TTC549 (cell line): ENCODE measurements around the gene UPF1.
A peak's percentile ranks its signal among the peaks of the same experiment; 100 is the strongest.

ENCODE experiments used
- FAIRE-seq: peaks from 2 replicates; lab custom pipeline; 2012; peaks lifted over from hg19 to GRCh38; lab: Jason Lieb, UNC

The UPF1 gene

DNA sequence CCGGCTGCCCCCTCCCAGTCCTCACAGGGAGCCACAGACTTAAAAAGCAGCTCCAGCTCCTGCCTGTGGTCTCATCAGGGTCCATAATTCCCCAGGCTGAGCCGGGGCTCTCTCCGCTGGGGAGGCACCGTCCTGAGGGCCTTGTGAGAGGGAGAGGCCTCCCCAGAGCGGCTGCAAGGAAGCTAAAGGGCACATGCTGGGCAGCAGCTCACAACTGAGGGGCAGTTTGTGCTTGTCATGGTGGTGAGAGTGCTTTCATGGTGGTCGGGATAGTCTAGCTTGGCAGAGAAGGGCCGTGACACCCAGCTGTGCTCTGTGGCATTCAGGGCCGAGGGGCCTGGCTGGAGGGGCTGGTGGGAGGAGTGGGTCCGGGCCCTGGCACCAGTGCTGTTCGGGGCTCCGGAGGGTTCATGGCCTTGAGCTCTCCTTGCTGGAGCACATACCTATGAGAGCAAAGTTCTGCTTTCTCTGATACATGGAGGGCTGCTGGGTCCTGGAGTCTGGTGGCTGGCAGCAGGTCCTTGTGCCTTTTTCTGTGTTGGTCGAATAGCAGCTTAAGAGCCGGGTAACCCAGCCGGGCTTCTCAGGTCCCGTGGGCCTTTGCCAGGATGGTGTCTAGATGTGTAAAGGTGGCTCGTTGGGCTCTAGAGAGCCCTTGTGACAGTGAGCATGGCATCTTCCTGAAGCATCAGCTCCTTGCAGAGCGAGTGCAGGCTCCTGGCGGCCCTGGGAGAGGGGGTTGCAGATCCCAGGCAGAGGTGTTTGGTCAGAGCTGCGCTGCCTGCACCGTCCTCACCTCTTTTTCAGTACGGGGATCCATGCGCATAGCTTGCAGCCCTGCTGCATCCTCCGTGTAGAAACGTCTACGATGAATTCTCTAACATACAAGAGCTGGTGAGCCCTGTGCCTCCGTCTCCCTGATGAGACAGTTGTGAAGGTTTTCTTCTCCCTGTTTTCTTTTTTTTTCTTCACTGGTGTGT is 8.8 kb downstream of the UPF1 start:
- FAIRE-seq, result no peak

DNA sequence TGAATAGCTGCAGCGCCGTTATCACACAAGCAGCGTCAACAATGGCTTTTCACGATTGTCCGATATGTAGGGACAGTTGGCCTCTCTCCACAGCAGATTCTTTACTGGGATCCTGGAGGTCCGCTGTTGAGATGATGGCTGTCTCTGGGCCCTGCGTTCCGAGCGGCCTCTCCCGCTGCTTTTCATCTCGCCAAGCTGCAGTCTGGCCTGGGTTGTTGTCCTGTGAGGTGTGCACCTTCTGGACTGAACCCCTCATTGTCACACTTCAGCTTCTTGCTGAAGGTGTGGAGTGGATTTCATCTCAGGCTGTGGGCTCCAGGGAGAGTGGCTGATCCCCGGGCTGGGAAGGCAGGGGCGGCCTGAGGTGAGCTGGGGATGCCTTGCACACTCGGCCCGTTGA is 9.6 kb downstream of the UPF1 start:
- no peak for FAIRE-seq

DNA sequence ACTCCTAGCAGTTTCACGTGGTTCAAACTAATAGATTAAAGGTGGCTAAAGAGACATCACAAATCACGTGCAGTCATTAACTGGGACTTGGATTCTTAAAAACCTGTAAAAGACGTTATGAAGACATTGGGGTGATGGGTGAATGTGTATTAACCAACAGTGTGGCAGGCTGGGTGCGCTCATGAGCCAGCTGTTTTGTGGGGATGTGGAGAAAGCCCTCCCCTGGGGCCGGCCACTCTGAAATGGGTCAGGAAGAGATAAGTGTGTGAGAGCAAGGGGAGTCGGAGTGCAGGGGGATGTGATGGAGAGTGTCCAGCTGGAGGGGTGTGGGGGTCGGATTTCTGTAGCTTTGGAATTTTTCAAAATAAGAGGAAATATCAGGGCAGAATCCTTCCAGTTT is 10.4 kb downstream of the UPF1 start:
- no peak for FAIRE-seq

DNA sequence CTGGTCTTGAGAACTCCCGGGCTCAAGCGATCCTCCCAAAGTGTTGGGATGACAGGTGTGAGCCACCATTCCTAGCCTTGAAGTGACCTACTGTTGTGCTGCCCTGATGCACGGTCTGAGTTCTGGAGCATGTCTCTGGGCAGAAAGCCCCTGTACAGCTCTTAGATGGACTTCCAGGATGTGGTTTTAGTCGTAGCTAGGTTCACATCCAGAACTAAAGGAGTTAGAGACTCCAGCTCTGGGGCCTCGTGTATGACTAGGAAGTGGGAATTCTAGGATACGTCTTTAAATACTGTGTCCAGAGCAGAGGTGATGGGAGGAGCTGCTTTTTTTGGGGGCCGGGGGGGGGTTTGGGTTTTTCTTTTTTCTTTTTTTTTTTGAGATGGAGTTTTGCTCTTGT is 12.2 kb downstream of the UPF1 start:
- no peak for FAIRE-seq

DNA sequence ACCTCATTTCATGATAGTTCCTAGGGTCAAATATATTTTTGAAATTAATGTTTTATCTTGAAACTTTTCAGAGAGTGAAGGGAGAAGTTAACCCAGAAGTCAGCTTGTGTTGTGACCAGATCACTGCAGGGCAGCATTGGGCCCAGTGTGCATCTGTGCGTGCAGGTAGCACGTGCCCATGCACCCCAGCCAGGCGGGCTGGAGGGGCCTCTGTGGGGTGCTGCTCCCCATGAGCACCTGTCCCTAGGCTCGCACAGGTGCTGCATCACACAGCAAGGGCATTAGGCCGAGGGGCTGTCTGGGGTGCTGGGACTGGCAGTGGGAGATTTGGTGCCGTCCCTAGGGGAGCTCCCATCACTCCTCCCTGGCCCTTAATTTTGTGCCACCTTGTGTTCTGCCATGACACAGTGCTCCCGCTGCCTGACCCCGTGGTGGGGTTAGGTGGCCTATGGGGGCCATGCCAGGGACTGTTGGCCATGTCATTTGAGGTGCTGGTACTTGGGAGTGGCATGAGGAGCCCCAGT is 13.1 kb downstream of the UPF1 start:
- FAIRE-seq, result no peak

DNA sequence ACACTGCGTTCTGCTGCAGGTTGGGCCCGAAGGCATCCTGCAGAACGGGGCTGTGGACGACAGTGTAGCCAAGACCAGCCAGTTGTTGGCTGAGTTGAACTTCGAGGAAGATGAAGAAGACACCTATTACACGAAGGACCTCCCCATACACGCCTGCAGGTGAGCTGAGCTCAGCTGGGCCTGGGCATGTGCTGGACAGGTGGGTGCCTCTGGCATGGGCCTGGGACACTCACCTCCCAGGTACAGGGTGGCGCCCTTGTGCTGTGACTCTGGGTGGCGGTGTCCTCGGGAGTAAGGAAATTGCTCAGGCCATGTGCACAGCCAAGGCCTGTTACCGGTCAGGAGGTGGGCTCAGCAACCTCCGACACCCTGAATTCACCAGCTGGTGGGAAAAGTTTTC is 14.2 kb downstream of the UPF1 start:
- FAIRE-seq, result no peak

DNA sequence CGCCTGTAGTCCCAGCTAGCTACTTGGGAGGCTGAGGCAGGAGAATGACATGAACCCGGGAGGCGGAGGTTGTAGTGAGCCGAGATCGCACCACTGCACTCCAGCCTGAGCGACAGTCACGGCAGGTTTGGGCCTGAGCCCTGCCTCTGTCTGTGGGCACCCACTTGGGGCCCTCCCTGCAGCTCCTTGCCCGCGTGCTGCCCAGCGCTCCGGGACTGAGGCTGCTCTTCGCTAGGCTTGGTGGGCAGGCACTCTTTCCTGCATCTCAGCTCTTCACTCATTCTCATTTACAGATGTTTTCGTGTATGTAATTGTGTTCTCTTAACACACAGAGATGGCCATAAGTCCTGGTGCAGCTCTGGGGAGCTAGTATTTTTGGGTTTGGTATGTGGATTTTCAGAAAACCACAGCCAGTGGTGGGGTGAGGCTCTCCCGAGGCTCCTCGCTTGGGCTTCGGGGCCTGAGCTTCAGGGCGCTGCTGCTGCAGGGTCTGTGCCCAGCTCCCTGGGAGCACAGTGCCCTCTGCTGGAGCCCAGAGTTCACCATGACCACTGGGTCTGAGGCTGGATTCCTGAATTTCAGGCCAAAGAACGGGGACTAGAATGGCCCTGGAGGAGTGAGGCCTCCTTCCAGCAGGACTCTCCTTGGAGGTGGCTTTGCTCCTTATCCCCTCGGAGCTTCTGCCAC is 15.2 kb downstream of the UPF1 start:
- no peak for FAIRE-seq

DNA sequence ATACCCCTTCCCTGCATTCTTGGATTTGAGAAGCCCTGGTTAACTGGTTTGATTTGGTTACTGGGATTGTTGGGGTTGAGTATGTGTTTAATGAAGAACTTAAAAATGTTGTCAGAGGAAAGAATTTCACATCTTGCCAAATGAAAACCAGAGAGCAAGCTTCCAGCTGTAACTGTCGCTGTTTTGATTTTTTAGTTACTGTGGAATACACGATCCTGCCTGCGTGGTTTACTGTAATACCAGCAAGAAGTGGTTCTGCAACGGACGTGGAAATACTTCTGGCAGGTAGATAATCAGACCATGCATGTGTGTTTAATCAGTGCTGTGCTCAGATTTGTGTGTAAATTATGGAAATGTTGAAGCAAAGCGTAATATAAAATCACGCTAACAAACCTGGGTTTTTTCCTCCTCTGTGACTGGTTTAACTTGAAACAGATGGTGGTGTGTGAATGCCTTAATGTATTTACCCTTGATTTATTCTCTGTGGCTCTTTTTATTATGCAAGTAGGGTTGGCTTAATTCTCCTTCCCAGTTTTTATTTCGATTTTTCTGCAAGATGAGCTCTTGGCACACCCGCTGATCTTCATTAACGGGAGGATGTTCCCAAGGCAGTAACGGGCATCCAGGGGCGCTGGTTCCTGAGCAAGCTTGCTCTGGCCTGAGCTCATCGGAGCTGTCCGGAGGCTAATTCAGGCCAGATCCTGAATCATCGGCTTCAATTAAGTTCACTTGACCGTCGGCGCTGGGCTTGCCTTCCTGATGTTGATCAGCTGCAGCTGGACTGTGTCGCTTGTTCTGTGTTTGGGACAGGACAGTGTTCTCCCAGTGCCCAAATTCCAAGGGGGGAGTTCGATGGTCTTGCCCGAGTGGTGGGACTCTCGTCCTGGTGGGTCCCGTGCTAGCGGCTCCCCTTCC is 16.0 kb downstream of the UPF1 start:
- FAIRE-seq, result no peak

DNA sequence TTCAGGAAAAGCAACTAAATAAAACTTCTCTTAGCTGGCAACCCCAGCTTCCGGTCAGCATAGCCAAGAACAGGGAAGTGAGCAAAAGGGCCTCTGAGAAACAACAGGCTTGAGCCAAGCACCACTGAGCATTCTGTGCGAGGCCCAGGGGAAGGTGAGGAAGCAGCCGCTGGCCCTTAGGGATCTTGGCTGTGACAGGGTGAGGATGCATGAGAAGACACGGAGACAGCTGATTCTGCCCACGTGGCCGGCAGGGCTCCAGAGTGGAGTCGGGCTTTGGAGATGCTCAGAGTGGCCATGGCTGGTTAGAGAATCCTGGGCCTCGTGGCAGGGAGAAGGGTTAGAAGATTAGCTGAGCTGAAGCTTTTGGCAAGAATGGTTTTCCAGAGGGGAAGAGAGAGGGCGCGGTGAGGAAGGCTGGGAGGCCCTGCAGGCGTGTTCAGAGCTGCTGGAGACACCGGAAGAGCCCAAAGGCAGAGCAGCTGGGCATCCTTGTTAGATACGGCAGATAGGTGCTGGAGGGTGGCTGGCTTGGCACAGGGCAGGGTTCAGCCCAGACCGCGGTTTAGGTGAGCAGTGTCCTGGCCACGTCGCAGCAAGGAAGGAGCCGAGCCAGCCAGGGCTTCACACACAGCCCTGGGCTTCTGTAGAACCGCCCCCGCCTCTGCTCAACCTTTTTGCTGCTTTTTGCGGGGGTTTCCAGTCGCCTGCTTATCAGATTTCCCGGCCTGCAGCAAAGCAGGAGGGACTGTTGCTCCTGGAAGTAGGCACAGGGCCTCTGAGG is 17.3 kb downstream of the UPF1 start:
- FAIRE-seq, result no peak

DNA sequence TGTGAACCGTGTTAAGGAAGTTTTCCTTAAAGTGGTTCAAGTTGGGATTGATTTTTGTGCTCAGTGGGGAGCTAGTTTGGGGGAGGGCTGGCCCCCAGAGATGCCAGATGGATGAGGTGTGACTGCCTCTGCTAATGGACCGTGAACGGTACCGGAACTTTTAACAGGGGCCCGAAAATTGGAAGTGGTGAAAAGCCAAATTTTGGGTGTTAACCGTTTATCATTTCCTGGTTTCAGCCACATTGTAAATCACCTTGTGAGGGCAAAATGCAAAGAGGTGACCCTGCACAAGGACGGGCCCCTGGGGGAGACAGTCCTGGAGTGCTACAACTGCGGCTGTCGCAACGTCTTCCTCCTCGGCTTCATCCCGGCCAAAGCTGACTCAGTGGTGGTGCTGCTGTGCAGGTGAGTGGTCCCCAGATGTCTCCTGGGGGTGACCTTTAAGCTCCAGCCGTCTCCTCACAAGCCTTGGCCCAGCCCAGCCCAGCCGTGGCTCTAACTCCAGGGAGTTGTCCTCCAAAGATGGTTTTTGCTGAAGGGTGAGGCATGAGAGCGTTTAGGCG is 18.2 kb downstream of the UPF1 start:
- no peak for FAIRE-seq

DNA sequence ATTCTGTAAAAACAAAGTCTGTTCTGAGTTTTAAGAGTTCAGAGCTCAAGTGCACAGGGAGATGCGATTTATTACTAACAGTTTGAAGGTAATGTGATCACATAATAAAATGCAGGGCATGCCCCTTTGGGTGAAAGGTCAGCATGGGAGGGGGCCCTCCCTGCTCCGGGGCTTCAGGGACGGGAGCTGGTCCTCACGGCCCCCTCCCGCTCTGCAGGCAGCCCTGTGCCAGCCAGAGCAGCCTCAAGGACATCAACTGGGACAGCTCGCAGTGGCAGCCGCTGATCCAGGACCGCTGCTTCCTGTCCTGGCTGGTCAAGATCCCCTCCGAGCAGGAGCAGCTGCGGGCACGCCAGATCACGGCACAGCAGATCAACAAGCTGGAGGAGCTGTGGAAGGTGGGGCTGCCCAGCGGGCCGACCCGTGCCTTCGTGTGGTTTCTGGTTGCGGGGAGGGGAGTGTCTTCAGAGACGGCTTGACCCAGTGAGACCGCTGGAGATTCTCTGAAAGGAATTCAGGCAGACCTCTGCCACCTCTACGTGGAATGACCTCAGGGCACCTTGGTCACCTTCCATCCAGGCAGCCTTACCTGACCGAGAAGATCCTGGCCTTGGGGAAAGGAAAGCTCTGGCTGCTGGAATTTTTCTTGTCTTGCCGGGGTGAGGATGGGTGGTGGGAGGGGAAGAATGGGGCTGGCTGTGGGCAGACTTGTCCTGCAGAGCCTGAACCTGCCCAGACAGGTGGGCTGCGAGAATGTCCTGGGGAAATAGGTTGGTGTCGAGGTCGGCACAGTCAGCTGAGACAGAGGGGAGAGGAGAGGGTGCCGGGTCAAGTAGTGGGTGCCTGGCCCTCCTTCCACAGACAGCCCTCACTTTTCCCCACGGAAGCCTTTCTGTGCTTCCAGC is 19.0 kb downstream of the UPF1 start:
- no peak for FAIRE-seq

DNA sequence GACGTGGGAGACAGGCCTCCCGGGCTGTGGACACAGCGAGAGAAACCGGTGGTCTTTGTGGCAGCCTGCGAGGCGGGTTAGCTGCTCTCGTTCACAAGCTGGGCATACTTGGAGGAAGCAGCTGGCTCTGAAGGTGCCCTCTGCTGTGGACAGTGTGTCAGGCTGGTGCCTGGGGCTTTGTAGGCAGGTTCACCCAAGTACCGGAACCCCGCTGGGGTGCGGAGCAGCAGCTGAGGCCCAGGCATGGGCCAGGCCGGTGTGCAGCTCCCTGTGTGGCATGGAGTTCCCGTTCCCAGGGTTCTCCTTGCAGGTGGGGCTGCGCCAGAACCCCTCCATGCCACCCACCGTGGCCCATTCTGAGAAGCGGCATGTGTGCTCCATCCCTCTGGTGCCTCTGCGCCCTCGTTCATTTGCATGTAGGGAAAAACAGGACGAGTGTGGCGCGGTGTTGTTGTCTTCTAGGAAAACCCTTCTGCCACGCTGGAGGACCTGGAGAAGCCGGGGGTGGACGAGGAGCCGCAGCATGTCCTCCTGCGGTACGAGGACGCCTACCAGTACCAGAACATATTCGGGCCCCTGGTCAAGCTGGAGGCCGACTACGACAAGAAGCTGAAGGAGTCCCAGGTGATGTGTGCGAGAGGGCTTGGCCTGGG is 20.0 kb downstream of the UPF1 start:
- no peak for FAIRE-seq

DNA sequence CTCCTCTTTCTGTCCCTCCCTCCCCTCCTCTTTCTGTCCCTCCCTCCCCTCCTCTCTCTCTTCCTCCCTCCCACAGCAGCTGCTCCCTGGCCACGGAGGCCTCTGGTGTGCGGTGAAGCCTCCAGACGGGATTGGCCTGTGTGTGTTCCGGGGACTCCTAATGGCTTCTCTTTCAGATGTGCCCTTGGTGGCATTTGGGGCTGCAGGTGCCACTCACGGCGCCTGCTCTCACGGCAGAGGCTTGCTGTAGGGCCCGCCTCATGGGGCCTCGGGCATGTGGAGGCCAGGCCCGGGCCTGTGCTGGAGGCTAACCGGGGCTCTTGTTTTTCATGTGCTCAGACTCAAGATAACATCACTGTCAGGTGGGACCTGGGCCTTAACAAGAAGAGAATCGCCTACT is 20.9 kb downstream of the UPF1 start:
- FAIRE-seq, result no peak

DNA sequence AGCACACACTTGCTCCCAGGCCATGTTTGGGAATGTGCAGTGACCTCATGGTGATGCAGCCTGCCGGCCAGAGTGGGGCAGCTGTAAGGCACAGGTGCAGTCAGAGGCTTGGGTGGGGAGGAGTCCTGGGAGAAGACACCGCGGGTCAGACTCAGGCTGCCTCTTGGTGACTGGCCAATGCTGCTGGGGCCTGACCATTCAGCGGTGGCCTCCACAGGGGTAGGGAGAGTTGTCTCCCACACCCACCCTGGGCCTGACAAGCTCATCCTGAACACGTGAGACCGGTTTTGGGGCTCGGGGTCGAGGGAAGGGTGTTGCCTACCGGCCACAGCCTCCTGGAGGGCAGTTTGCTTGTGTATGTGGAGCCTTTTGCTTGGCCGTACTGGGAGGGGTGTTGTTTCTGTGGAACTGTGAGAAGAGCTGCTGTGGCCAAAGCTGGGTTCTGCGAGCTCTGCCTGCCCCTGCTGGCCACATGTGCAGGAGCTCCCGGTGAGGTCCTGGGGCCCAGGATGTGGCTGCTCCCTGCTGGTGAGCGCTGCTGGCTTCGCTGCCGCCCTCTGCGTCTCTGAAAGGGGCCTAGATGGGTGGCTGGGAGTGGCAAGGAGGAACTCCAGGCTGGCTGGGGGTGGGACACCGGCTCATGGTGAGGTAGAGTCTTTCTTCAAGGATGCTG is 22.1 kb downstream of the UPF1 start:
- no peak for FAIRE-seq

DNA sequence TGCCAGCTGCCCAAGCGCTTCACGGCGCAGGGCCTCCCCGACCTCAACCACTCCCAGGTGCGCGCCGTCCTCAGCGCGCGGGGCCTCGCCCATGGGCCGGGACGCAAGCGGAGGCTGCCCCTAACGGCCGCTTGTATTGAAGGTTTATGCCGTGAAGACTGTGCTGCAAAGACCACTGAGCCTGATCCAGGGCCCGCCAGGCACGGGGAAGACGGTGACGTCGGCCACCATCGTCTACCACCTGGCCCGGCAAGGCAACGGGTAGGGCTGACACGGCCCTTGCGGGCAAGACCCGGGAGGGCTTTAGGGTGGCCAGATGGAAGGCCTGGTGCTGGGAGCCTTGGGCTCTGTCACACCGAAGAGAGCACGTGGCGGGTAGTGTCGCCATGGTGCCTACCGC is 23.2 kb downstream of the UPF1 start:
- FAIRE-seq, result no peak

DNA sequence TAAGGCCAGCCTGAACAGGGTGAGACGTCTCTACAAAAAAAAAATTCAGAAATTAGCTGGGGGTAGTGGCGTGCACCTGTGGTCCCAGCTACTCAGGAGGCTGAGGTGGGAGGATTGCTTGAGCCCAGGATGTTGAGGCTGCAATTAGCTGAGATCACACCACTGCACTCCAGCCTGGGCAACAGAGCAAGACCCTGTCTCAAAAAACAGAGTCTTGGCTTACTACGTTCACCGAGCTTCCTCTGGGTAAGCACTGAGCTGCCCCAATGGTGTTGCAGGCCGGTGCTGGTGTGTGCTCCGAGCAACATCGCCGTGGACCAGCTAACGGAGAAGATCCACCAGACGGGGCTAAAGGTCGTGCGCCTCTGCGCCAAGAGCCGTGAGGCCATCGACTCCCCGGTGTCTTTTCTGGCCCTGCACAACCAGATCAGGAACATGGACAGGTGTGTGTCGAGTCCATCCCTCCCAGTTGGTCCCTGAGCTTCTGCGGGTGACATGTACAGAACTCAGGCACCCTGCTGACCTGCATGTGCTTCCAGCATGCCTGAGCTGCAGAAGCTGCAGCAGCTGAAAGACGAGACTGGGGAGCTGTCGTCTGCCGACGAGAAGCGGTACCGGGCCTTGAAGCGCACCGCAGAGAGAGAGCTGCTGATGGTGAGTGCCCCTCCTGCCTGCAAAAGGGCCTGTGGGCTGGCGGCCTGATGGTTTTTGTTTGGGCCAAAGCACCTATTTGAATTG is 24.1 kb downstream of the UPF1 start:
- no peak for FAIRE-seq

DNA sequence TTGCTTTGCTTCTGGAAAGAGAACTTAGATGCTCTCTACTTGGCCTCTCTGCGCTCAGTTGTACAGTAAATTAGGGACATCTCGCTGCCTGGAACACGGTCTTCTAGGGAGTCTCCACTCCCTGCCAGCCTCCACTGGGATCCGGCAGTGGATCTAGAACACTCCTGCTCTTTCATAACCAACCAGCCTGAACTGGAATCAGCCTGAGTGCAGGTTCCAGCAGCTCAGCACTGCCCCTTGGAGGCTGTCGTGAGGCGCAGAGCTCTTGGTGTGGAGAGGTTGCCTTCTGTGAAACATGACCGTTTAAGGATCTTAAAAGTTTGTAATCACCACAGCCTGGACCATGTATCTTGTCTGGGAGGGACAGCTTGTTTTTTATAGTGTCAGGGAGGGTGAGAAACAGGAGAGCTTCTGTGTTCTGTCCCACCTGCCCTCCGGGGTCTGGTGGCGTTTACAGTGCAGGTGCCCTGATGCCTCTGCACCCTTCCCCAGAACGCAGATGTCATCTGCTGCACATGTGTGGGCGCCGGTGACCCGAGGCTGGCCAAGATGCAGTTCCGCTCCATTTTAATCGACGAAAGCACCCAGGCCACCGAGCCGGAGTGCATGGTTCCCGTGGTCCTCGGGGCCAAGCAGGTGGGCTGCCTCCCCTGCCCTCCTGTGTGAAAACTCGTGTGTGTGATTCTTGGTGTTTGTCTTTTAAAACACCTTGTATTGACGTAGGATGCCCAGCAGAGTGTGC is 24.8 kb downstream of the UPF1 start:
- FAIRE-seq, result peak; percentile 25

DNA sequence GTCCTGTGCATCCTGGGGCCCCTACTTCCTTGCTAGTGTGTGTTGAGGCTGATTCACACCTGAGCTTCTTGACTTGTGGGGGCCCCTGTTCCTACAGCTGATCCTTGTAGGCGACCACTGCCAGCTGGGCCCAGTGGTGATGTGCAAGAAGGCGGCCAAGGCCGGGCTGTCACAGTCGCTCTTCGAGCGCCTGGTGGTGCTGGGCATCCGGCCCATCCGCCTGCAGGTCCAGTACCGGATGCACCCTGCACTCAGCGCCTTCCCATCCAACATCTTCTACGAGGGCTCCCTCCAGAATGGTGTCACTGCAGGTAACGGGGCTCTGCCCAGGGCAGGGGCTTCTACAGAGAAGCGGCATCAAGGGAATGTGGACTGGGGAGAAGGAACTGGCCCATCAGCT is 25.5 kb downstream of the UPF1 start:
- no peak for FAIRE-seq
